A673 (cell line): ENCODE data around the gene EDEM1. TPM values are rescaled to one million over a fixed set of nuclear protein-coding genes. Genes with fewer than 3 reads are reported as not detected.

ENCODE experiments used
- BruUV-seq: library from RNA; stranded (reverse); fragments of 400-500 nt; replicated peaks from 2 replicates; lab custom pipeline; 2021; lab: Mats Ljungman, UMichigan
- CTCF ChIA-PET: fragments of 300-600 bp; sonication (Branson Sonifier 250); formaldehyde crosslinking; loops from one replicate; lab custom pipeline; 2022; ENCODE audit warnings: antibody characterized with exemption; lab: Charles Lee
- POLR2A ChIA-PET: fragments of 300-600 bp; sonication (Branson Sonifier 250); formaldehyde crosslinking; loops from one replicate; lab custom pipeline; 2022; ENCODE audit warnings: antibody characterized with exemption; ENCODE audit not compliant: low non-redundant PET; lab: Charles Lee
- DNase-seq: peaks from one replicate; pipeline ENCODE4 v3.0.0-alpha.2; 2015; ENCODE audit warnings: low spot score
- H3K27ac ChIP-seq: fragments of 200-600 bp; sonication (generic); 2 replicates; pipeline ENCODE4 v1.5.1; 2016; ENCODE audit warnings: mixed run types, low read depth, mild to moderate bottlenecking, mixed read lengths, antibody characterized with exemption, low read length; ENCODE audit not compliant: poor library complexity, severe bottlenecking
- H3K27me3 ChIP-seq: fragments of 200-600 bp; sonication (generic); replicated peaks from 2 replicates; pipeline ENCODE4 v1.6.1; 2017; ENCODE audit warnings: mixed run types, low read depth, mild to moderate bottlenecking, mixed read lengths, antibody characterized with exemption, low read length; ENCODE audit not compliant: insufficient read depth, poor library complexity
- H3K36me3 ChIP-seq: fragments of 200-600 bp; sonication (generic); 2 replicates; pipeline ENCODE4 v1.6.1; 2016; ENCODE audit warnings: mixed run types, mild to moderate bottlenecking, mixed read lengths, antibody characterized with exemption, low read length; ENCODE audit not compliant: insufficient read depth, poor library complexity, severe bottlenecking
- H3K4me1 ChIP-seq: fragments of 200-600 bp; sonication (generic); 2 replicates; pipeline ENCODE4 v1.6.1; 2017; ENCODE audit warnings: mixed run types, mild to moderate bottlenecking, mixed read lengths, antibody characterized with exemption, low read length; ENCODE audit not compliant: insufficient read depth, poor library complexity, severe bottlenecking
- H3K4me3 ChIP-seq: fragments of 200-600 bp; sonication (generic); 2 replicates; pipeline ENCODE4 v1.5.1; 2016; ENCODE audit warnings: low read depth, mixed run types, mild to moderate bottlenecking, mixed read lengths, low read length; ENCODE audit not compliant: poor library complexity, severe bottlenecking
- H3K9me3 ChIP-seq: fragments of 200-600 bp; sonication (generic); 2 replicates; pipeline ENCODE4 v1.6.1; 2016; ENCODE audit warnings: mixed run types, low read depth, mild to moderate bottlenecking, mixed read lengths, antibody characterized with exemption, low read length; ENCODE audit not compliant: poor library complexity, severe bottlenecking
- CTCF ChIP-seq: fragments of 300-800, 200-600 bp; sonication (generic); conservative IDR thresholded peaks from 2 replicates; pipeline ENCODE4 v1.5.1; 2017; ENCODE audit warnings: low read depth, mild to moderate bottlenecking, antibody characterized with exemption, low read length, moderate library complexity, mixed read lengths
- EZH2 ChIP-seq: fragments of 200-600 bp; sonication (generic); IDR thresholded peaks from 2 replicates; pipeline ENCODE4 v1.6.1; 2017; ENCODE audit warnings: borderline replicate concordance, low read depth, mild to moderate bottlenecking, mixed read lengths, antibody characterized with exemption, low read length; ENCODE audit not compliant: poor library complexity, severe bottlenecking
- intact Hi-C: fragments of 100-400 bp; cut with micrococcal nuclease; formaldehyde crosslinking; loops from one replicate; pipeline ENCODE4 v1.10.0; 2022; ENCODE audit not compliant: unreplicated experiment
- total RNA-seq: library from RNA; stranded (reverse); gene quantifications from 2 replicates; pipeline ENCODE4 v1.2.3, GENCODE V29; 2021

Gene EDEM1
- total RNA-seq, 1 experiment from 2014 or later, result 32.1 TPM

- H3K27ac ChIP-seq, result no peak overlapping the region
- no peaks in the 10 kb centered on the region for H3K9me3 ChIP-seq
- H3K4me3 ChIP-seq, result no peak overlapping the region
- DNase-seq, result no peak
- no peaks in the 10 kb centered on the region for H3K27me3 ChIP-seq
- BruUV-seq, result no TSS peak
- H3K36me3 ChIP-seq, result no peaks in the 10 kb centered on the region
- TF ChIP-seq EZH2 (no peak), CTCF (no peak)
- no peaks in the 10 kb centered on the region for H3K4me1 ChIP-seq
- POLR2A ChIA-PET, result no interaction called here
- intact Hi-C loops, result no loop called here
- CTCF ChIA-PET, result no interaction called here
These were observed 44.0 kb downstream of the EDEM1 start for GRCh38 chr3:5231487-5231886.

- Histone ChIP-seq H3K4me1 (no peaks in the 10 kb centered on the region), H3K36me3 (no peaks in the 10 kb centered on the region), H3K27ac (no peak overlapping the region), H3K4me3 (no peak overlapping the region), H3K9me3 (no peaks in the 10 kb centered on the region), H3K27me3 (no peaks in the 10 kb centered on the region)
- DNase-seq, result no peak
- ChIA-PET CTCF (no interaction called here), POLR2A (interaction anchor here (0.6 kb wide), 1 partner anchor 9 kb away, joined by 17 read pairs; no protein-coding TSS in a partner anchor)
- TF ChIP-seq CTCF, result no peak
- BruUV-seq, result no TSS peak
- intact Hi-C loops, result no loop called here
These were observed 45.1 kb downstream of the EDEM1 start for GRCh38 chr3:5232570-5232969.

- no TSS peak for BruUV-seq
- CTCF ChIA-PET, result no interaction called here
- Histone ChIP-seq H3K9me3 (no peaks in the 10 kb centered on the region), H3K27me3 (no peaks in the 10 kb centered on the region), H3K27ac (no peak overlapping the region), H3K4me1 (no peaks in the 10 kb centered on the region), H3K36me3 (no peaks in the 10 kb centered on the region), H3K4me3 (no peak overlapping the region)
- TF ChIP-seq EZH2, result no peak
- TF ChIP-seq CTCF, result no peak
- no peak for DNase-seq
- POLR2A ChIA-PET, result no interaction called here
- intact Hi-C loops, result no loop called here
These were observed 45.5 kb downstream of the EDEM1 start for GRCh38 chr3:5233026-5233425.
